AG09309 (cell line): ENCODE results near the gene NRIP3.
"Not testable (repeated sequence)": the region's sequence is repeated elsewhere in the genome, so short reads cannot be mapped to it uniquely, and the experiment has no call there.

Source experiments
- DNase-seq: peaks from one replicate; pipeline ENCODE4 v3.0.0-alpha.2; 2010; ENCODE audit warnings: low read depth
- H3K4me3 ChIP-seq: 2 replicates; pipeline ENCODE4 v1.5.1; 2011; ENCODE audit warnings: mild to moderate bottlenecking, low read depth, low read length, moderate library complexity; ENCODE audit not compliant: control insufficient read depth
- CTCF ChIP-seq: IDR thresholded peaks from 2 replicates; pipeline ENCODE4 v1.5.1; 2011; ENCODE audit warnings: mild to moderate bottlenecking, low read depth, low read length, inconsistent platforms; ENCODE audit not compliant: insufficient read depth, control insufficient read depth; ENCODE audit errors: missing control alignments

Gene NRIP3

GRCh38 chr11:8937159-8937558, 66.6 kb downstream of the NRIP3 start:
- no peak for TF ChIP-seq CTCF

GRCh38 chr11:8935789-8936188, 68.0 kb downstream of the NRIP3 start:
- not testable (repeated sequence) for DNase-seq, H3K4me3 ChIP-seq

More at GRCh38 chr11:8937159-8937558, 66.6 kb downstream of the NRIP3 start:
- H3K4me3 ChIP-seq: no peak overlapping the region
- no peak for DNase-seq

- H3K4me3 ChIP-seq: no peak overlapping the region
- DNase-seq: peak; percentile 10
Observed at GRCh38 chr11:8934742-8935488, 68.9 kb downstream of the NRIP3 start.

GRCh38 chr11:8933931-8934330, 69.9 kb downstream of the NRIP3 start:
- TF ChIP-seq CTCF: no peak
- DNase-seq: no peak
- H3K4me3 ChIP-seq: no peak overlapping the region

More at GRCh38 chr11:8934742-8935488, 68.9 kb downstream of the NRIP3 start:
- no peak for TF ChIP-seq CTCF

- no peak for DNase-seq
- no peak within 1 kb of the TSS for H3K4me3 ChIP-seq
- TF ChIP-seq CTCF: no peak
Observed at GRCh38 chr11:8932564-8933180, 71.1 kb downstream of the NRIP3 start, which contains the start of gene C11orf16. Gene C11orf16 (minus strand): TSS chr11:8932947. CDS start chr11:8932308, 639 bp downstream.
